Amygdala (tissue), 56 donors: ENCODE results near the gene SAMD8.
"Not testable (repeated sequence)": the region's sequence is repeated elsewhere in the genome, so short reads cannot be mapped to it uniquely, and the experiment has no call there.

Experiments used
- DNase-seq, 56 donors: peaks; one replicate each; lab custom pipeline; 2025; lab: John Stamatoyannopoulos, UW

Gene SAMD8

DNA sequence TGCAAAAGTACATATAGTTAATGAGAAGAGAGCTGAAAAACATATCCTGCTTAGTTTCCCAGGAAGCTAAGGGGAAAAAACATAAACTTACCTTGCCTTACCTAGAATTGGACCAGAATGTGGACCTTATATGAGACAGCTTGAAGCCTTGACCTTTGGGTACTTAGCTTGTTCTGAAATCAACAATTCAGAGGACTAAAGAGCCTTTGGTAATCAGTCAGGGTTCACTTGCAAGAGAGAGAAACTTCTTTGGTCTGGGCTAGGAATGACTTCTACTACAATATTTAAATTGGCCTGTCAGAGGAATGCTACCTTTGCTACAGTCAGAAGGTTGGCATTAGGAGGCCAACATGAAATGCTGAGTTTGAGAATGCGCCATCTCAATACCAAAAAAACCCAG, 24.9 kb downstream of the SAMD8 start:
- no peak for DNase-seq

DNA sequence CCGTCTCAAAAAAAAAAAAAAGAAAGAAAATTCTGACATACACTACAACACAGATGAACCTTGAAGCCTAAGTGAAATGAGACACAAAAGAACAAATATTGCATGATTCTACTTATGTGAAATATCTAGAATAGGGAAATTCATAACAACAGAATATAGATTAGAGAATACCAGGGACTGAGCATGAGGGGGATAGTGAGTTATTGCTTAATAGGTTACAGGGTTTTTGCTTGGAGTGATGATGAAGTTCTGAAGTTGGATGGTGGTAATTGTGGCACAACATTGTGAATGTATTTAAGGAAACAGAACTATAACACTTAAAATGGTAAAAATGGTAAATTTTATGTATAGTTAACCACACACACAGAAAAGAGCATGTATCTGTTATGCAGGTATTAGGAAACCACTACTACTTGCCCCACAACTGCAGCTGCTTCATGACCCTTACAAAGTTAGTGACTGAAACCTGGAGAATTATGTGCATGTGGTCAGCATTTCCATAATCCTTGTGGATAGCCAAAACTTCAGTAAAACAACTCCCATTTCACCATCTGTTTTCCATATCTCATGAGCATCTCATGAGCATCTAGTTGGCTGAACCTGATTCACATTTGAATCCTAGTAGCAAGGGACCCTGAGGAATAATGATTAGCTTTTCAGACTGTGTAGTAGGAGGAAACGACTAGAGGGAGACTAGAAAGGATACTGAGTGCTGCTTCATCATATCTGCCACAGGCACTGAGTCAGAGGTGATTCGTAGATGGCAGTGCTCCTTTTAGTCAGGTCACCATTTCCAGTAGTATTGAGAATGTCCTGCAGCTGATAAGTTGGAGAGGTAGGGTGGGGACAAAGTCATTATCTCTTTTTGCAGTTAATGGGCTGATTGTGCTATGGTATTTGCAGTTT, 26.3 kb downstream of the SAMD8 start:
- no peak for DNase-seq

GRCh38 chr10:75140246-75140645, 28.8 kb downstream of the SAMD8 start:
- no peak for DNase-seq

DNA sequence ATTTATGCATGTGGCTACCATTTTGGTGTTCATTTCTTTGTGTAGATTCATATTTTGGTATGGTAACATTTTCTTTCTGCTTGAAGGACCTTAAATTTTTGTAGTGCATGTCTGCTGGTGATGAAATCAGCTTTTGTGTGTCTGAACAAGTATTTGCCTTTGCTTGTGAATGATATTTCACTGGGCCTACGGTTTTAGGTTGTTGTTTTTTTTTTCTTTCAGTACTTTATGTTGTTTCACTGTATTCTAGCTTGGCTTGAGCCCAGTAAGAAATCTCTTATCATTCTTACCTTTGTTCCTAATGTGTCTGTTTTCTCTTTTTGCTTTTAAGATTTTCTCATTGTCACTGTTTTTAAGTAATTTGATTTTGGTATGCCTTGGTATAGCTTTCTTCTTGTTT, 31.9 kb downstream of the SAMD8 start:
- DNase-seq, result no peak

GRCh38 chr10:75145590-75145989, 34.1 kb downstream of the SAMD8 start:
- no peak for DNase-seq

- no peak for DNase-seq
Observed at GRCh38 chr10:75146780-75147179, 35.3 kb downstream of the SAMD8 start.

DNA sequence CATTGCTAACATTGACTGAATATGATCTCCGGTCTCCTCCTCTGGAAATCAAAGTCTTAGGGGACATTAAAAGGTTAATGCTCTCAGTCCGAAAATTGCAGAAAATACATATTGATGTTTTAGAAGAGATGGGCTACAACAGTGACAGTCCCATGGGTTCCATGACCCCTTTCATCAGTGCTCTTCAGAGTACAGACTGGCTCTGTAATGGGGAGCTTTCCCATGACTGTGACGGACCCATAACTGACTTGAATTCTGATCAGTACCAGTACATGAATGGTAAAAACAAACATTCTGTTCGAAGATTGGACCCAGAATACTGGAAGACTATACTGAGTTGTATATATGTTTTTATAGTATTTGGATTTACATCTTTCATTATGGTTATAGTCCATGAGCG, 39.2 kb downstream of the SAMD8 start:
- DNase-seq, result no peak

DNA sequence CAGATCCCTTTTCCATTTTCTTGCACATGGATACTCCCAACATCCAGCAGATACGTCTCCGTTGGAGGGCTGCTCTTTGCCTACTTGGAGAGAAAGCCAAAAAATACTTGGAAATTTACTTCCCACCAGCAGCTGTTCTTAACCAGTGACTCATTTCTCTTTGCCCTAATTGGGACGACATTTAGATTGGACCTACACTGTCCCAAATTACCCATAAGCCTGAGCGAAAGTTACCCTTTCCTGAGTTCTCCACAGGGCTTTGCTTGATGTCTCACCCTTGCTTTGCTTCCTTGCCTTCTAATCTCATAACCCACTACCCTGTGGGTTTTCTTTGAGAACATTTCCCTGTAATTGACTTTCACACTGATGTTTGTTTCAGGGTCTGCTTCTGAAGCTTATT, 48.1 kb downstream of the SAMD8 start:
- no peak for DNase-seq

GRCh38 chr10:75165684-75166622, 54.5 kb downstream of the SAMD8 start:
- no peak for DNase-seq

GRCh38 chr10:75166623-75166972, 55.1 kb downstream of the SAMD8 start:
- DNase-seq, result no peak

DNA sequence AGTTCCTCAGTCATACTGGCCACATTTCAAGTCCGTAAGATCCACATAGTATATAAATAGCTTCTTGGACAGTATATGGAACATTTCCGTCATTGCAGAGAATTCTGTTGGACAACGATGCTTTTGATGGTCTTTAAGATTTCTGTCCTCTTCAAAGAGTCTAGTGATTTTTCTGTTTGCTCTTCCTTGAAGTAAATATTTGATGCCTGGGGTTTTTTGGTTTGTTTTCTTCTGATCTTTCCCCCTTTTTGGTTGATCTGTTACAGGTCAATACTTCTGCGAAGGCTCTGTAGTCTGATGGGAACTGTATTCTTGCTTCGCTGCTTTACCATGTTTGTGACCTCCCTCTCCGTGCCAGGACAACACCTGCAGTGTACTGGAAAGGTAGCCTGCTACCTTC, 56.8 kb downstream of the SAMD8 start:
- DNase-seq, result no peak

DNA sequence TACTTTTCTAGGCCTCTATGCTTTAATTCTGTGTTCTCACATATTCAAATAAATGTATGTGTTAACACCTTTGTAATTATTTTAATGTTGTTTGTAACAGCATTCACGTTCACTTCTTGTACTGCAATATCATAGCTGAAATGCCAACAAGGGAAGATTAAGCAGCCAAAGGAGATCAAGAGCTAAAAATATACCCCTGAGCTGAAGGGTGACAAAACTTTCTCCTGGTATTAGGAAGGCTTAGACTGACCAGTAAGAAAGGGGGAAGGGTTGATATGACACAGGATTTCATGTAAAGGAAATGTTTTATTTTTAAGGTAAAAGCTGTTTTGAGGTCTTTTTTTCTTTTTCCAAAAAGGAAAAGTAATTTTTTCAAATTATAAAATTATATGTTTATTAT, 58.8 kb downstream of the SAMD8 start:
- DNase-seq, result no peak

GRCh38 chr10:75175046-75175445, 63.6 kb downstream of the SAMD8 start:
- no peak for DNase-seq

- no peak for DNase-seq
Observed at GRCh38 chr10:75176046-75176445, 64.6 kb downstream of the SAMD8 start.

DNA sequence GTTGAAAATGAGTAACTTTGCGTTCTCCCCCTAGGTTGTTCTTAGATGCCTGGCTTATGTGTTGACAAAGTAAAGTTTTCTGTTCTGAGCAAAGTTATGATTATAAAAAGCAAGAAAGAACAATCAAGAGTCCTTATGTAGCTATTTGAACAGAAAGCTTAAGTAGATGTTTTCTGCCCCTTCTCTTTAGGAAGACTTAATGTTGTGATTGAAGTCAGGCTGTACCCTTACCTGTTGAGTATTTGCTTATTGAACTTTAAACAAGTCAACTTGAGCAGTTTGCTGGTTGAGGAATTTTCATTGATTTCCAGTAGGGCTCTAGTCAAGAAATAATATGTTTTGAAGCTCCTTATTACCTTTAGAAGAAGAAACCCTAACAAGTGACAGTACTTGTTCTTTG, 65.3 kb downstream of the SAMD8 start:
- no peak for DNase-seq

DNA sequence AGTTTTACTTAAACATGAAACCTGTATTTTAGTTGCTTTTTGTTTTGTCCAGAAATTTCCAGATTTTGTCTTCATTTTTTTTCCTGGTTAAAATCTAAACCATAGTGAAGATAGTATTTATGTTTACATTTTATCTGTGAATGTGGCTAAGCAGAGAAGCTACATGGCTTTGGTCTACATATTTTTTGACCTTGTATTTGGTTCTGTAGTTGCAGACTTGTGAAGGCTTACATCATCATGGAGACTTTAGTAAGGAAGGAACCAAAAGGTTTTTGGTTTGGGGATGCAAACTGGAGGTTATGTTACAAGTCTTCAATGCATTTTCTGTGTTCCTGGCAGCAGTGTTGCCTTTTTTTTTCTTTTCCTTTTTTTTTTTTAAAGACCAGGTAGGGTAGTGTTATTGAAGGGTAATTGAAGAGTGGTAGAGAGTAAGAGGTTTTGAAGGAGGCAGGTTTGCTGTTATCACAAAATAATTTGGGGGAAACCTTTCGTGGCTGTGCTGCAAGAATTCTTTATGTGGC, 68.3 kb downstream of the SAMD8 start:
- DNase-seq, result no peak

DNA sequence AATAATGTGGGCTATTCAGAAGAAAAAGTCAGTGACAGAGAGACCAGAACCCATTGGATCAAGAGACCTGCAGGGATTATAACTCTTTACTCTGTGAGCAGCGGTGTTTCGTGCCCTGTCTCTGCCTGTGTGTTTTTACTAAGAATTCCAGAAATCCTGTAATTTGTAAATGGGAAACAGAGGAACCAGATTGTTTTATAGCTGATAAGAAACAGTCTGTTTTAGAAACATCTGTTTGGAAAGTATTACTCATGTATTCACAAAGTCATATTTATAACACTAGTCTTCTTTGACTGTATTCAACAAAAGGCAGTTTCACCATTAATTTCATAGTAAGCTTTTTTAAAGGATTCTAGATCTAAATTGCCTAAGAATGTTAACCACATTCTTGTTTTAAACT, 69.1 kb downstream of the SAMD8 start:
- DNase-seq, result no peak

DNA sequence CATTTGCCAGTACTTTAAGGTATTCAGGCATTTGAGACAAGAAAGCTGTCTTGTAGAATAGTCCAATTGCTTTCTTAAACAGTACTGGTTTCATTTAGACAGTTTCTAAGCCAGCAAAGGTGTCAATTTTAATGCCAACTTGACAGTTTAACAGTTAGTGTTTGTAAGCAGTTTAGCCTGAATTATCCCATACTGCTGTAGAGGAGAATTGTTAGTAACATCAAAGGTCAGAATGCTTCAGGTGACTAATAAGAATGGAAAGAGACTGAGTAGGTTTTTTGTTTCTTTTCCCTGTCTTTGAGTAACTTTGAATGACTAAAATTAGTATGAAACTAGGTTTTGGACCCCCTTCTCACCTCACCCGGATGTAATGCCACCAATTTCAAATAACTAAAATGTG, 69.6 kb downstream of the SAMD8 start:
- no peak for DNase-seq

DNA sequence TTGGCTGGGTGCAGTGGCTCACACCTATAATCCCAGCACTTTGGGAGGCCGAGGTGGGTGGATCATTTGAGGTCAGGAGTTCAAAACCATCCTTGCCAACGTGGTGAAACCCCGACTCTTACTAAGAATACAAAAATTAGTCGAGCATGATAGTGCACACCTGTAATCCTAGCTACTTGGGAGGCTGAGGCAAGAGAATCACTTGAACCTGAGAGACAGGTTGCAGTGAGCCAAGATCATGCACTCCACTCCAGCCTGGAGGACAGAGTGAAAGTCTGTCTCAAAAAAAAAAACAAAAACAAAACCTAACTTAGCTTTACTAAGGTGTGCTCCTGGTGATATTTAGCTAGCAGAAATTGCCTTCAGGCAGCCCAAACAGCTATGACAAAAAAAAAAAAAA, 74.9 kb downstream of the SAMD8 start:
- no peak for DNase-seq

DNA sequence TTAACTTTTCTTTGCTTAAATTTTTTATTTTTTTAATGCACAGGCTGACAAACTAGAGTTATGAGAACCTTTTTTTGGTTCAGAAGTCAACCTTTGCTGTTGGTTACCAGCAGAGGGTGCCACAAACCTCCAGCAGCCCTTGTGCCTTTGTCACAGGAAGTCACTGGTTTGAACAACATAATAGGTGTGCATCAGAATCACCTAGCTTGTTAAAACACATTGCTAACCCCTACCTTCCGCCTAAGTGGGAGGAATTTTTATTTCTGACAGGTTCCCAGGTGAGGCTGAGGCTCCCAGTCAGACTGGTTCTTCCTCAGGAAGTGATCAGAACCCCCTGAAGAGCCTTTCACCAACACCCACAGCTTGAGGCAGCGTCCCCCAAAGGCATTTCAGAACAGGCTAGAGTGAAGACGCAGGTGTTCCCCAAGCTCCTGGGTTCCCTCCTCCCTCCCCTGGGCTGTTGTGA, 76.5 kb downstream of the SAMD8 start:
- DNase-seq, result peak in 11 of 56 donors; percentile 2 to 41 (median 12)

GRCh38 chr10:75188522-75188921, 77.1 kb downstream of the SAMD8 start:
- DNase-seq, result not testable (repeated sequence)
